Vagina (tissue), 2 donors: ENCODE measurements around the gene KIAA1549.

ENCODE experiments used
- CTCF ChIP-seq, 3 experiments: fragments of 450-650 bp in 2 of 3; fragments of 200-600 bp in 1 of 3; sonication (generic) in 1 of 3; IDR thresholded peaks; one replicate each; pipeline ENCODE4 v1.5.1; 2017 to 2019; ENCODE audit warnings: antibody characterized with exemption in 3 of 3, mild to moderate bottlenecking in 2 of 3, moderate library complexity in 2 of 3
- POLR2A ChIP-seq, 2 donors: fragments of 450-650 bp; IDR thresholded peaks; one replicate each; pipeline ENCODE4 v1.6.1; 2017; ENCODE audit warnings: antibody characterized with exemption in 2 of 2, mild to moderate bottlenecking in 2 of 2, moderate library complexity in 2 of 2

- TF ChIP-seq CTCF (IDR thresholded peaks at IDR 0.05), result no peak
- no peak for TF ChIP-seq POLR2A (IDR thresholded peaks at IDR 0.05)
Observed at GRCh38 chr7:138889582-138890498, 91.3 kb downstream of the KIAA1549 start.
